GM21737 (cell line): Measurements from ENCODE around the gene C12orf43.

Source experiments
- ATAC-seq: cut with Tn5 transposase; IDR thresholded peaks from one replicate; pipeline ENCODE4 v1.9.1; 2021; ENCODE audit warnings: mild to moderate bottlenecking, moderate library complexity; ENCODE audit not compliant: unreplicated experiment

C12orf43 gene

GRCh38 chr12:121030576-121031212 lies 14.4 kb upstream of the C12orf43 start:
- ATAC-seq: no peak

- ATAC-seq: no peak
These were observed 10.2 kb upstream of the C12orf43 start for GRCh38 chr12:121026274-121027045.

GRCh38 chr12:121025442-121026226 lies 9.3 kb upstream of the C12orf43 start:
- ATAC-seq: no peak

- ATAC-seq: no peak
These were observed 7.5 kb upstream of the C12orf43 start for GRCh38 chr12:121023799-121024198.

GRCh38 chr12:121022713-121023112 lies 6.4 kb upstream of the C12orf43 start:
- ATAC-seq: no peak

- no peak for ATAC-seq
These were observed 5.5 kb upstream of the C12orf43 start for GRCh38 chr12:121021754-121022153.

- ATAC-seq: no peak
These were observed 2.8 kb upstream of the C12orf43 start for GRCh38 chr12:121018860-121019617.

GRCh38 chr12:121017966-121018491 lies 1.7 kb upstream of the C12orf43 start:
- no peak for ATAC-seq

- ATAC-seq: no peak
These were observed 2.6 kb downstream of the C12orf43 start for GRCh38 chr12:121013715-121014114.

- no peak for ATAC-seq
These were observed 4.5 kb downstream of the C12orf43 start for GRCh38 chr12:121011820-121012219.

- ATAC-seq: no peak
These were observed 5.4 kb downstream of the C12orf43 start for GRCh38 chr12:121010860-121011259.

GRCh38 chr12:121009741-121010140 lies 6.5 kb downstream of the C12orf43 start:
- ATAC-seq: no peak

- no peak for ATAC-seq
These were observed 7.8 kb downstream of the C12orf43 start for GRCh38 chr12:121008347-121009098.

- no peak for ATAC-seq
These were observed 10.9 kb downstream of the C12orf43 start for GRCh38 chr12:121005346-121005815.

- ATAC-seq: no peak
These were observed 12.0 kb downstream of the C12orf43 start for GRCh38 chr12:121004253-121004815.

GRCh38 chr12:121003650-121004049 lies 12.6 kb downstream of the C12orf43 start:
- no peak for ATAC-seq

- ATAC-seq: no peak
These were observed 14.3 kb downstream of the C12orf43 start for GRCh38 chr12:121001841-121002483.

- no peak for ATAC-seq
These were observed 15.2 kb downstream of the C12orf43 start for GRCh38 chr12:121001060-121001459.

- no peak for ATAC-seq
These were observed 15.8 kb downstream of the C12orf43 start for GRCh38 chr12:121000530-121000929.
